NCI-H1930 (cell line): ENCODE measurements around the gene ADCY3.

Experiments used
- DNase-seq, 2 experiments: peaks; one replicate each; lab custom pipeline; 2025; lab: John Stamatoyannopoulos, UW

The ADCY3 gene

GRCh38 chr2:24830351-24830750 is 89.7 kb downstream of the ADCY3 start:
- no peak for DNase-seq

- no peak for DNase-seq
These were observed 91.6 kb downstream of the ADCY3 start for GRCh38 chr2:24828238-24828996.

- DNase-seq: peak; percentile 60 to 64
These were observed 92.5 kb downstream of the ADCY3 start for GRCh38 chr2:24827321-24828237.

- DNase-seq: no peak
These were observed 93.3 kb downstream of the ADCY3 start for GRCh38 chr2:24826773-24827145.

GRCh38 chr2:24825883-24826772 is 93.9 kb downstream of the ADCY3 start:
- no peak for DNase-seq

GRCh38 chr2:24824966-24825882 is 94.8 kb downstream of the ADCY3 start:
- no peak for DNase-seq

GRCh38 chr2:24824071-24824588 is 95.9 kb downstream of the ADCY3 start:
- DNase-seq: no peak

GRCh38 chr2:24822049-24822706 is 97.9 kb downstream of the ADCY3 start:
- no peak for DNase-seq

- no peak for DNase-seq
These were observed 98.6 kb downstream of the ADCY3 start for GRCh38 chr2:24821433-24821891.

- no peak for DNase-seq
These were observed 99.2 kb downstream of the ADCY3 start for GRCh38 chr2:24820598-24821432.

GRCh38 chr2:24820175-24820513 is 99.9 kb downstream of the ADCY3 start:
- DNase-seq: no peak

GRCh38 chr2:24819442-24820174 is 100.4 kb downstream of the ADCY3 start:
- no peak for DNase-seq

GRCh38 chr2:24818721-24819167 is 101.3 kb downstream of the ADCY3 start:
- no peak for DNase-seq

GRCh38 chr2:24816884-24817283 is 103.2 kb downstream of the ADCY3 start:
- no peak for DNase-seq

GRCh38 chr2:24816404-24816803 is 103.6 kb downstream of the ADCY3 start:
- no peak for DNase-seq

- no peak for DNase-seq
These were observed 104.9 kb downstream of the ADCY3 start for GRCh38 chr2:24815171-24815570.

GRCh38 chr2:24814516-24814915 is 105.5 kb downstream of the ADCY3 start:
- DNase-seq: no peak

- DNase-seq: no peak
These were observed 106.3 kb downstream of the ADCY3 start for GRCh38 chr2:24813691-24814137.
